22Rv1 (cell line): ENCODE data around the gene HIRA.

Experiments
- ZFX ChIP-seq: fragments of 450-650 bp; IDR thresholded peaks from 2 replicates; pipeline ENCODE4 v1.6.1; 2017; ENCODE audit warnings: antibody characterized with exemption, borderline replicate concordance
- TF ChIP-seq, protein P1 (sequence below): fragments of 450-650 bp; IDR thresholded peaks from 2 replicates; pipeline ENCODE4 v1.5.1; 2017; ENCODE audit warnings: mild to moderate bottlenecking

DNA sequence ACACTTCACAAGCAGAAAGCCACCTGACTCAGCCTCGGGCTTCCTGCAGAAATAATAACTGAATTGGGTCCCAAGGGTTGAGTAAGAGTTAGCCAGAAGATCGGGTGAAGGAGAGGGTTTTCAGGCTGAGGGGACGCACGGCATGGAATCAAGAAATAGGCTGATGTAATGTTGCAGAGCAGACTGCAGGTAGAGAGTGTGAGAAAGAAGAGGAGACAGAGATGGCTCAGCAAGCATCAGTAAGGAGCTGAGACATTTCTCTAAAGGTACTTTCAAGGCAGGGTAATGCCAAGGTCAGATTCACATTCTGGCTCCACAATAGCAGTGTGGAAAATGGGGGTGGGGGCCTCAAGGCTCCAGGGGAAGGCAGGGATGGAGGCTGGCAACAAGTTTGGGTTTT lies 18.6 kb downstream of the HIRA start:
- TF ChIP-seq, protein P1, sequence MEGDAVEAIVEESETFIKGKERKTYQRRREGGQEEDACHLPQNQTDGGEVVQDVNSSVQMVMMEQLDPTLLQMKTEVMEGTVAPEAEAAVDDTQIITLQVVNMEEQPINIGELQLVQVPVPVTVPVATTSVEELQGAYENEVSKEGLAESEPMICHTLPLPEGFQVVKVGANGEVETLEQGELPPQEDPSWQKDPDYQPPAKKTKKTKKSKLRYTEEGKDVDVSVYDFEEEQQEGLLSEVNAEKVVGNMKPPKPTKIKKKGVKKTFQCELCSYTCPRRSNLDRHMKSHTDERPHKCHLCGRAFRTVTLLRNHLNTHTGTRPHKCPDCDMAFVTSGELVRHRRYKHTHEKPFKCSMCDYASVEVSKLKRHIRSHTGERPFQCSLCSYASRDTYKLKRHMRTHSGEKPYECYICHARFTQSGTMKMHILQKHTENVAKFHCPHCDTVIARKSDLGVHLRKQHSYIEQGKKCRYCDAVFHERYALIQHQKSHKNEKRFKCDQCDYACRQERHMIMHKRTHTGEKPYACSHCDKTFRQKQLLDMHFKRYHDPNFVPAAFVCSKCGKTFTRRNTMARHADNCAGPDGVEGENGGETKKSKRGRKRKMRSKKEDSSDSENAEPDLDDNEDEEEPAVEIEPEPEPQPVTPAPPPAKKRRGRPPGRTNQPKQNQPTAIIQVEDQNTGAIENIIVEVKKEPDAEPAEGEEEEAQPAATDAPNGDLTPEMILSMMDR: no peak
- TF ChIP-seq ZFX: no peak
